HepG2 (cell line): ENCODE results near the gene SFXN5. TPM values are rescaled to one million over a fixed set of nuclear protein-coding genes. Genes with fewer than 3 reads are reported as not detected.

Experiments used
- CEBPB ChIP-seq: IDR thresholded peaks from 2 replicates; pipeline ENCODE4 v1.6.1; 2011; ENCODE audit warnings: low read depth, low read length, improper control_type of control experiment, borderline replicate concordance
- DR1 ChIP-seq: sonication (generic); formaldehyde crosslinking; IDR thresholded peaks from 2 replicates; pipeline ENCODE4 v1.8.0; 2021; ENCODE audit warnings: mild to moderate bottlenecking, missing genetic modification reagents, inconsistent platforms
- EHMT2 ChIP-seq: fragments of 200-600 bp; sonication (generic); IDR thresholded peaks from 2 replicates; pipeline ENCODE4 v1.7.0; 2017; ENCODE audit warnings: antibody characterized with exemption, low read depth, low read length, borderline replicate concordance
- HOXA7 ChIP-seq: sonication (generic); formaldehyde crosslinking; IDR thresholded peaks from 2 replicates; pipeline ENCODE4 v1.8.1; 2022; ENCODE audit warnings: mild to moderate bottlenecking, missing genetic modification reagents, moderate library complexity
- LBX2 ChIP-seq: sonication (generic); formaldehyde crosslinking; IDR thresholded peaks from 2 replicates; pipeline ENCODE4 v1.5.0; 2020; ENCODE audit warnings: missing genetic modification reagents, mild to moderate bottlenecking, borderline replicate concordance
- MED8 ChIP-seq: sonication (generic); formaldehyde crosslinking; IDR thresholded peaks from 2 replicates; pipeline ENCODE4 v1.8.1; 2023; ENCODE audit warnings: mild to moderate bottlenecking, missing genetic modification reagents; ENCODE audit not compliant: insufficient replicate concordance
- SRF ChIP-seq: IDR thresholded peaks from 2 replicates; pipeline ENCODE4 v1.6.1; 2011; ENCODE audit warnings: mild to moderate bottlenecking, low read depth, low read length, moderate library complexity
- TAF1 ChIP-seq: sonication (generic); formaldehyde crosslinking; IDR thresholded peaks from 2 replicates; pipeline ENCODE4 v1.4.0; 2020; ENCODE audit warnings: missing genetic modification reagents
- TCF12 ChIP-seq, 2 experiments: fragments of 450-650 bp in 1 of 2; sonication (generic) in 1 of 2; formaldehyde crosslinking in 1 of 2; IDR thresholded peaks; 2 replicates each; pipeline versions ENCODE4 v1.6.1 to v1.8.0; 2017 to 2022; ENCODE audit warnings: antibody characterized with exemption in 1 of 2, mild to moderate bottlenecking in 1 of 2, missing genetic modification reagents in 1 of 2, moderate library complexity in 1 of 2
- TEAD2 ChIP-seq: sonication (generic); formaldehyde crosslinking; IDR thresholded peaks from 2 replicates; pipeline ENCODE4 v1.9.0; 2021; ENCODE audit warnings: missing genetic modification reagents
- ZMYM3 ChIP-seq: sonication (generic); formaldehyde crosslinking; IDR thresholded peaks from 2 replicates; pipeline ENCODE4 v1.5.1; 2020; ENCODE audit warnings: mild to moderate bottlenecking, missing genetic modification reagents
- ZNF20 ChIP-seq: sonication (generic); formaldehyde crosslinking; IDR thresholded peaks from 2 replicates; pipeline ENCODE4 v1.4.0; 2020; ENCODE audit warnings: mild to moderate bottlenecking, moderate library complexity, missing genetic modification reagents
- ZNF225 ChIP-seq: sonication (generic); formaldehyde crosslinking; IDR thresholded peaks from 2 replicates; pipeline ENCODE4 v1.4.0; 2020; ENCODE audit warnings: mild to moderate bottlenecking, missing genetic modification reagents
- ZNF256 ChIP-seq: sonication (generic); formaldehyde crosslinking; conservative IDR thresholded peaks from 2 replicates; pipeline ENCODE4 v1.4.0; 2020; ENCODE audit warnings: missing genetic modification reagents
- ZNF329 ChIP-seq: sonication (generic); formaldehyde crosslinking; IDR thresholded peaks from 2 replicates; pipeline ENCODE4 v1.9.0; 2021; ENCODE audit warnings: low read depth, mild to moderate bottlenecking, missing genetic modification reagents
- ZNF563 ChIP-seq: sonication (generic); formaldehyde crosslinking; IDR thresholded peaks from 2 replicates; pipeline ENCODE4 v1.8.0; 2022; ENCODE audit warnings: mild to moderate bottlenecking, moderate library complexity, missing genetic modification reagents
- ZNF605 ChIP-seq: sonication (generic); formaldehyde crosslinking; IDR thresholded peaks from 2 replicates; pipeline ENCODE4 v1.8.0; 2022; ENCODE audit warnings: mild to moderate bottlenecking, missing genetic modification reagents
- ZNF883 ChIP-seq: sonication (generic); formaldehyde crosslinking; IDR thresholded peaks from 2 replicates; pipeline ENCODE4 v1.5.1; 2020; ENCODE audit warnings: mild to moderate bottlenecking, missing genetic modification reagents; ENCODE audit errors: not compliant biosample characterization
- ZSCAN5A ChIP-seq: sonication (generic); formaldehyde crosslinking; IDR thresholded peaks from 2 replicates; pipeline ENCODE4 v1.8.0; 2022; ENCODE audit warnings: mild to moderate bottlenecking, missing genetic modification reagents, borderline replicate concordance
- polyA plus RNA-seq, 8 experiments: library from polyadenylated mRNA; depleted of rRNA in 3 of 8; stranded (reverse) in 7 of 8; unstranded in 1 of 8; fragments of >200 nt; fragmentation: Illumina TruSeq in 4 of 8; extraction: Trizol in 4 of 8; gene quantifications; 2 replicates each; pipeline versions ENCODE4 v1.2.1 to v1.2.3, GENCODE V29; 2011 to 2016; ENCODE audit warnings: low read depth in 4 of 8, missing spikeins in 1 of 8, mixed read lengths in 1 of 8; ENCODE audit not compliant: insufficient read depth in 1 of 8
- total RNA-seq, 5 experiments: library from RNA; depleted of rRNA; stranded (reverse); fragments of >200 nt; fragmentation: Illumina TruSeq; extraction: Trizol; gene quantifications; 2 replicates each; pipeline ENCODE4 v1.2.3, GENCODE V29; 2016; ENCODE audit warnings: low read depth in 1 of 5
- TF ChIP-seq, protein P1 (sequence below): sonication (generic); formaldehyde crosslinking; IDR thresholded peaks from 2 replicates; pipeline ENCODE4 v1.8.1; 2022; ENCODE audit warnings: low read depth, mild to moderate bottlenecking, missing genetic modification reagents
- TF ChIP-seq, protein P2 (sequence below): sonication (generic); formaldehyde crosslinking; conservative IDR thresholded peaks from 2 replicates; pipeline ENCODE4 v1.8.1; 2023; ENCODE audit warnings: missing genetic modification reagents
- TF ChIP-seq, protein P3 (sequence below): sonication (generic); formaldehyde crosslinking; IDR thresholded peaks from 2 replicates; pipeline ENCODE4 v1.5.0; 2020; ENCODE audit warnings: mild to moderate bottlenecking, missing genetic modification reagents

The SFXN5 gene
- total and polyA plus RNA-seq, 2 of the 13 experiments (the other 11 are each of a cell fraction or from before 2014, with no cell fraction given) = 34.9 to 37.4 TPM

GRCh38 chr2:72983500-72984161 lies 87.9 kb downstream of the SFXN5 start (continued):
- no peak for TF ChIP-seq ZNF329
- no peak for TF ChIP-seq ZNF605
- TF ChIP-seq DR1 (CRISPR knock-in tag) = no peak
- TF ChIP-seq CEBPB = no peak
- TF ChIP-seq ZNF883 (CRISPR knock-in tag) = no peak
- TF ChIP-seq HOXA7 (CRISPR knock-in tag) = no peak
- no peak; the same call in 1 of the 2 replicates for TF ChIP-seq LBX2 (CRISPR knock-in tag)
- no peak for TF ChIP-seq TEAD2 (CRISPR knock-in tag)
- TF ChIP-seq, protein P1, sequence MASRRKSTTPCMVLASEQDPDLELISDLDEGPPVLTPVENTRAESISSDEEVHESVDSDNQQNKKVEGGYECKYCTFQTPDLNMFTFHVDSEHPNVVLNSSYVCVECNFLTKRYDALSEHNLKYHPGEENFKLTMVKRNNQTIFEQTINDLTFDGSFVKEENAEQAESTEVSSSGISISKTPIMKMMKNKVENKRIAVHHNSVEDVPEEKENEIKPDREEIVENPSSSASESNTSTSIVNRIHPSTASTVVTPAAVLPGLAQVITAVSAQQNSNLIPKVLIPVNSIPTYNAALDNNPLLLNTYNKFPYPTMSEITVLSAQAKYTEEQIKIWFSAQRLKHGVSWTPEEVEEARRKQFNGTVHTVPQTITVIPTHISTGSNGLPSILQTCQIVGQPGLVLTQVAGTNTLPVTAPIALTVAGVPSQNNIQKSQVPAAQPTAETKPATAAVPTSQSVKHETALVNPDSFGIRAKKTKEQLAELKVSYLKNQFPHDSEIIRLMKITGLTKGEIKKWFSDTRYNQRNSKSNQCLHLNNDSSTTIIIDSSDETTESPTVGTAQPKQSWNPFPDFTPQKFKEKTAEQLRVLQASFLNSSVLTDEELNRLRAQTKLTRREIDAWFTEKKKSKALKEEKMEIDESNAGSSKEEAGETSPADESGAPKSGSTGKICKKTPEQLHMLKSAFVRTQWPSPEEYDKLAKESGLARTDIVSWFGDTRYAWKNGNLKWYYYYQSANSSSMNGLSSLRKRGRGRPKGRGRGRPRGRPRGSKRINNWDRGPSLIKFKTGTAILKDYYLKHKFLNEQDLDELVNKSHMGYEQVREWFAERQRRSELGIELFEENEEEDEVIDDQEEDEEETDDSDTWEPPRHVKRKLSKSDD (CRISPR knock-in tag) = no peak
- no peak for TF ChIP-seq TCF12 (IDR thresholded peaks at IDR 0.05)
- TF ChIP-seq TCF12 (CRISPR knock-in tag; IDR thresholded peaks at IDR 0.05) = no peak
- TF ChIP-seq TAF1 (CRISPR knock-in tag) = no peak
- TF ChIP-seq, protein P2, sequence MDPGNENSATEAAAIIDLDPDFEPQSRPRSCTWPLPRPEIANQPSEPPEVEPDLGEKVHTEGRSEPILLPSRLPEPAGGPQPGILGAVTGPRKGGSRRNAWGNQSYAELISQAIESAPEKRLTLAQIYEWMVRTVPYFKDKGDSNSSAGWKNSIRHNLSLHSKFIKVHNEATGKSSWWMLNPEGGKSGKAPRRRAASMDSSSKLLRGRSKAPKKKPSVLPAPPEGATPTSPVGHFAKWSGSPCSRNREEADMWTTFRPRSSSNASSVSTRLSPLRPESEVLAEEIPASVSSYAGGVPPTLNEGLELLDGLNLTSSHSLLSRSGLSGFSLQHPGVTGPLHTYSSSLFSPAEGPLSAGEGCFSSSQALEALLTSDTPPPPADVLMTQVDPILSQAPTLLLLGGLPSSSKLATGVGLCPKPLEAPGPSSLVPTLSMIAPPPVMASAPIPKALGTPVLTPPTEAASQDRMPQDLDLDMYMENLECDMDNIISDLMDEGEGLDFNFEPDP (CRISPR knock-in tag) = no peak
- TF ChIP-seq SRF = no peak
- no peak for TF ChIP-seq ZNF20 (CRISPR knock-in tag)
- no peak for TF ChIP-seq EHMT2
- TF ChIP-seq ZNF563 = no peak
- TF ChIP-seq ZNF256 (CRISPR knock-in tag) = no peak
- TF ChIP-seq ZMYM3 (CRISPR knock-in tag) = 0 out of 2 replicates have a peak, but pooled peaks have one; percentile 22
- TF ChIP-seq, protein P3, sequence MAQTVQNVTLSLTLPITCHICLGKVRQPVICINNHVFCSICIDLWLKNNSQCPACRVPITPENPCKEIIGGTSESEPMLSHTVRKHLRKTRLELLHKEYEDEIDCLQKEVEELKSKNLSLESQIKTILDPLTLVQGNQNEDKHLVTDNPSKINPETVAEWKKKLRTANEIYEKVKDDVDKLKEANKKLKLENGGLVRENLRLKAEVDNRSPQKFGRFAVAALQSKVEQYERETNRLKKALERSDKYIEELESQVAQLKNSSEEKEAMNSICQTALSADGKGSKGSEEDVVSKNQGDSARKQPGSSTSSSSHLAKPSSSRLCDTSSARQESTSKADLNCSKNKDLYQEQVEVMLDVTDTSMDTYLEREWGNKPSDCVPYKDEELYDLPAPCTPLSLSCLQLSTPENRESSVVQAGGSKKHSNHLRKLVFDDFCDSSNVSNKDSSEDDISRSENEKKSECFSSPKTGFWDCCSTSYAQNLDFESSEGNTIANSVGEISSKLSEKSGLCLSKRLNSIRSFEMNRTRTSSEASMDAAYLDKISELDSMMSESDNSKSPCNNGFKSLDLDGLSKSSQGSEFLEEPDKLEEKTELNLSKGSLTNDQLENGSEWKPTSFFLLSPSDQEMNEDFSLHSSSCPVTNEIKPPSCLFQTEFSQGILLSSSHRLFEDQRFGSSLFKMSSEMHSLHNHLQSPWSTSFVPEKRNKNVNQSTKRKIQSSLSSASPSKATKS (CRISPR knock-in tag) = no peak
- TF ChIP-seq ZSCAN5A (CRISPR knock-in tag) = no peak
- TF ChIP-seq ZNF225 = no peak
- no peak for TF ChIP-seq MED8
